ENCODE data around the gene ELAVL4. TPM values are rescaled to one million over a fixed set of nuclear protein-coding genes. Genes with fewer than 3 reads are reported as not detected.
"Not testable (repeated sequence)": the region's sequence is repeated elsewhere in the genome, so short reads cannot be mapped to it uniquely, and the experiment has no call there.

The ELAVL4 gene
- total RNA-seq, 1 donor from 2014 or later = not detected

- no peaks in the 10 kb centered on the region for H3K36me3 Mint-ChIP-seq (ENCODE audit: low read depth)
Measured at GRCh38 chr1:50135716-50136115, 27.0 kb downstream of the ELAVL4 start.

GRCh38 chr1:50139339-50140181 is 30.8 kb downstream of the ELAVL4 start:
- Mint-ChIP-seq H3K27ac (no peak overlapping the region), H3K9me3 (no peaks in the 10 kb centered on the region), H3K27me3 (ENCODE audit: insufficient read depth) (peaks cover 2% of the 10 kb centered on the region), H3K4me1 (ENCODE audit: low read depth) (no peaks in the 10 kb centered on the region), H3K36me3 (ENCODE audit: low read depth) (no peaks in the 10 kb centered on the region), H3K4me3 (no peak overlapping the region)
- intact Hi-C loops (cut with micrococcal nuclease) = no loop called here
- DNase-seq (ENCODE audit: low spot score) = no peak

More at GRCh38 chr1:50135716-50136115, 27.0 kb downstream of the ELAVL4 start:
- Mint-ChIP-seq H3K4me3 (no peak overlapping the region), H3K27me3 (ENCODE audit: insufficient read depth) (peaks cover 5% of the 10 kb centered on the region), H3K9me3 (no peaks in the 10 kb centered on the region), H3K4me1 (ENCODE audit: low read depth) (no peaks in the 10 kb centered on the region), H3K27ac (no peak overlapping the region)
- no peak for DNase-seq (ENCODE audit: low spot score)
- intact Hi-C loops (cut with micrococcal nuclease) = no loop called here

GRCh38 chr1:50140182-50140447 is 31.4 kb downstream of the ELAVL4 start:
- Mint-ChIP-seq H3K4me1 (ENCODE audit: low read depth) (no peaks in the 10 kb centered on the region), H3K4me3 (no peak overlapping the region), H3K27ac (no peak overlapping the region), H3K9me3 (no peaks in the 10 kb centered on the region), H3K27me3 (ENCODE audit: insufficient read depth) (peaks cover 2% of the 10 kb centered on the region), H3K36me3 (ENCODE audit: low read depth) (no peaks in the 10 kb centered on the region)
- intact Hi-C loops (cut with micrococcal nuclease) = no loop called here
- DNase-seq (ENCODE audit: low spot score) = no peak

GRCh38 chr1:50147191-50147850 is 38.6 kb downstream of the ELAVL4 start:
- Mint-ChIP-seq H3K27me3 (ENCODE audit: insufficient read depth) (no peaks in the 10 kb centered on the region), H3K36me3 (ENCODE audit: low read depth) (no peaks in the 10 kb centered on the region), H3K9me3 (no peaks in the 10 kb centered on the region), H3K4me3 (no peak overlapping the region), H3K4me1 (ENCODE audit: low read depth) (no peaks in the 10 kb centered on the region), H3K27ac (no peak overlapping the region)
- no peak for DNase-seq (ENCODE audit: low spot score)
- intact Hi-C loops (cut with micrococcal nuclease) = no loop called here

GRCh38 chr1:50148142-50148923 is 39.6 kb downstream of the ELAVL4 start:
- no peaks in the 10 kb centered on the region for H3K4me1 Mint-ChIP-seq (ENCODE audit: low read depth)
- no peaks in the 10 kb centered on the region for H3K36me3 Mint-ChIP-seq (ENCODE audit: low read depth)
- no peak overlapping the region for H3K4me3 Mint-ChIP-seq
- no peaks in the 10 kb centered on the region for H3K27me3 Mint-ChIP-seq (ENCODE audit: insufficient read depth)
- intact Hi-C loops (cut with micrococcal nuclease) = no loop called here
- no peaks in the 10 kb centered on the region for H3K9me3 Mint-ChIP-seq
- DNase-seq (ENCODE audit: low spot score) = no peak
- H3K27ac Mint-ChIP-seq = no peak overlapping the region

- no peaks in the 10 kb centered on the region for H3K36me3 Mint-ChIP-seq (ENCODE audit: low read depth)
- H3K27me3 Mint-ChIP-seq (ENCODE audit: insufficient read depth) = no peaks in the 10 kb centered on the region
- H3K27ac Mint-ChIP-seq = no peak overlapping the region
- H3K9me3 Mint-ChIP-seq = no peaks in the 10 kb centered on the region
- intact Hi-C loops (cut with micrococcal nuclease) = no loop called here
- no peaks in the 10 kb centered on the region for H3K4me1 Mint-ChIP-seq (ENCODE audit: low read depth)
- DNase-seq (ENCODE audit: low spot score) = no peak
- no peak overlapping the region for H3K4me3 Mint-ChIP-seq
Measured at GRCh38 chr1:50152236-50152635, 43.5 kb downstream of the ELAVL4 start.

GRCh38 chr1:50155541-50155940 is 46.8 kb downstream of the ELAVL4 start:
- Mint-ChIP-seq H3K27me3 (ENCODE audit: insufficient read depth) (no peaks in the 10 kb centered on the region), H3K36me3 (ENCODE audit: low read depth) (no peaks in the 10 kb centered on the region)

GRCh38 chr1:50156241-50157010 is 47.7 kb downstream of the ELAVL4 start:
- no peak for DNase-seq (ENCODE audit: low spot score)
- Mint-ChIP-seq H3K27me3 (ENCODE audit: insufficient read depth) (no peaks in the 10 kb centered on the region), H3K9me3 (no peaks in the 10 kb centered on the region), H3K36me3 (ENCODE audit: low read depth) (no peaks in the 10 kb centered on the region), H3K4me3 (no peak overlapping the region), H3K27ac (no peak overlapping the region), H3K4me1 (ENCODE audit: low read depth) (no peaks in the 10 kb centered on the region)
- intact Hi-C loops (cut with micrococcal nuclease) = no loop called here

More at GRCh38 chr1:50155541-50155940, 46.8 kb downstream of the ELAVL4 start:
- intact Hi-C loops (cut with micrococcal nuclease) = no loop called here
- no peaks in the 10 kb centered on the region for H3K4me1 Mint-ChIP-seq (ENCODE audit: low read depth)
- no peak overlapping the region for H3K4me3 Mint-ChIP-seq
- H3K9me3 Mint-ChIP-seq = no peaks in the 10 kb centered on the region
- DNase-seq (ENCODE audit: low spot score) = no peak
- no peak overlapping the region for H3K27ac Mint-ChIP-seq

- H3K27ac Mint-ChIP-seq = no peak overlapping the region
- no peaks in the 10 kb centered on the region for H3K36me3 Mint-ChIP-seq (ENCODE audit: low read depth)
- H3K27me3 Mint-ChIP-seq (ENCODE audit: insufficient read depth) = no peaks in the 10 kb centered on the region
- no peak for DNase-seq (ENCODE audit: low spot score)
- no peaks in the 10 kb centered on the region for H3K4me1 Mint-ChIP-seq (ENCODE audit: low read depth)
- no peak overlapping the region for H3K4me3 Mint-ChIP-seq
- no peaks in the 10 kb centered on the region for H3K9me3 Mint-ChIP-seq
- intact Hi-C loops (cut with micrococcal nuclease) = no loop called here
Measured at GRCh38 chr1:50157306-50157941, 48.7 kb downstream of the ELAVL4 start.

- Mint-ChIP-seq H3K36me3 (ENCODE audit: low read depth) (no peaks in the 10 kb centered on the region), H3K4me3 (no peak overlapping the region), H3K4me1 (ENCODE audit: low read depth) (no peaks in the 10 kb centered on the region), H3K27ac (no peak overlapping the region), H3K9me3 (no peaks in the 10 kb centered on the region), H3K27me3 (ENCODE audit: insufficient read depth) (no peaks in the 10 kb centered on the region)
- DNase-seq (ENCODE audit: low spot score) = no peak
- intact Hi-C loops (cut with micrococcal nuclease) = no loop called here
Measured at GRCh38 chr1:50158421-50158820, 49.7 kb downstream of the ELAVL4 start.

GRCh38 chr1:50163680-50164079 is 55.0 kb downstream of the ELAVL4 start:
- DNase-seq (ENCODE audit: low spot score) = no peak
- H3K27me3 Mint-ChIP-seq (ENCODE audit: insufficient read depth) = no peaks in the 10 kb centered on the region
- no peak overlapping the region for H3K4me3 Mint-ChIP-seq
- H3K27ac Mint-ChIP-seq = no peak overlapping the region
- intact Hi-C loops (cut with micrococcal nuclease) = no loop called here
- no peaks in the 10 kb centered on the region for H3K36me3 Mint-ChIP-seq (ENCODE audit: low read depth)
- H3K9me3 Mint-ChIP-seq = no peaks in the 10 kb centered on the region
- H3K4me1 Mint-ChIP-seq (ENCODE audit: low read depth) = no peaks in the 10 kb centered on the region

- H3K4me1 Mint-ChIP-seq (ENCODE audit: low read depth); intact Hi-C loops (cut with micrococcal nuclease); H3K4me3 Mint-ChIP-seq; H3K27ac Mint-ChIP-seq; H3K9me3 Mint-ChIP-seq; H3K36me3 Mint-ChIP-seq (ENCODE audit: low read depth); H3K27me3 Mint-ChIP-seq (ENCODE audit: insufficient read depth); DNase-seq (ENCODE audit: low spot score): not testable (repeated sequence)
Measured at GRCh38 chr1:50166351-50166750, 57.6 kb downstream of the ELAVL4 start.

Measured in activated T-helper 1 cell treated with anti-CD3 and anti-CD28 coated beads, Interleukin-12 subunit alpha, Interleukin-12 subunit beta, Interleukin-2, Interleukin-4 antibody, amounts not matched to agents 30 ng/mL and 10 ng/mL and 1 ng/mL, durations not matched to agents 14 hours and 24 hours and 36 hours (primary cell).